ENCODE measurements around the gene YWHAQ.

GRCh38 chr2:9631553-9631819 lies 689 bp upstream of the YWHAQ start:
- TF ChIP-seq GTF2F1 (IDR thresholded peaks at IDR 0.05; ENCODE audit: low read depth, low read length) (no peak), CTCF (IDR thresholded peaks at IDR 0.05 in 2 of 3, conservative IDR thresholded peaks at IDR 0.05 in 1 of 3; ENCODE audit: insufficient read depth in 2 of 3, low read depth in 1 of 3, low read length in 3 of 3) (no peak), ZNF124 (CRISPR knock-in tag; IDR thresholded peaks at IDR 0.05) (no peak), NFYB (IDR thresholded peaks at IDR 0.05; ENCODE audit: extremely low read depth, insufficient read length) (no peak), SLC30A9 (CRISPR knock-in tag; IDR thresholded peaks at IDR 0.05) (no peak), ELK1 (CRISPR knock-in tag; IDR thresholded peaks at IDR 0.05) (no peak), DMBX1 (CRISPR knock-in tag; IDR thresholded peaks at IDR 0.05; ENCODE audit: borderline replicate concordance) (no peak)

Data from K562 (cell line).